GM12878 (cell line): ENCODE results near the gene ZSCAN20. TPM values are rescaled to one million over a fixed set of nuclear protein-coding genes. Genes with fewer than 3 reads are reported as not detected.

ENCODE experiments used
- EGR1 ChIP-seq, 2 experiments: IDR thresholded peaks; 1 replicate in 1 of 2; 2 replicates in 1 of 2; pipeline ENCODE4 v1.6.1; 2011 to 2012; ENCODE audit warnings: low read depth in 2 of 2, low read length in 2 of 2, borderline replicate concordance in 1 of 2, mild to moderate bottlenecking in 1 of 2, moderate library complexity in 1 of 2
- IKZF1 ChIP-seq: fragments of 450-650 bp; conservative IDR thresholded peaks from 2 replicates; pipeline ENCODE4 v1.6.1; 2017; ENCODE audit warnings: antibody characterized with exemption, mild to moderate bottlenecking
- IRF4 ChIP-seq: IDR thresholded peaks from 2 replicates; pipeline ENCODE4 v1.6.1; 2011; ENCODE audit warnings: low read depth, low read length
- LARP7 ChIP-seq: fragments of 450-650 bp; IDR thresholded peaks from 2 replicates; pipeline ENCODE4 v1.6.1; 2017; ENCODE audit warnings: mild to moderate bottlenecking
- MTA3 ChIP-seq: IDR thresholded peaks from 2 replicates; pipeline ENCODE4 v1.6.1; 2012; ENCODE audit warnings: low read length, inconsistent platforms, borderline replicate concordance
- NFYB ChIP-seq: IDR thresholded peaks from 2 replicates; pipeline ENCODE4 v1.6.1; 2011; ENCODE audit warnings: low read depth, mild to moderate bottlenecking, low read length, improper control_type of control experiment, moderate library complexity; ENCODE audit not compliant: insufficient read depth
- PAX5 ChIP-seq: IDR thresholded peaks from 2 replicates; pipeline ENCODE4 v1.6.1; 2011; ENCODE audit warnings: low read depth, low read length, borderline replicate concordance
- POU2F2 ChIP-seq: IDR thresholded peaks from 3 replicates; pipeline ENCODE4 v1.6.1; 2011; ENCODE audit warnings: low read depth, mild to moderate bottlenecking, low read length, borderline replicate concordance
- SMC3 ChIP-seq: IDR thresholded peaks from 2 replicates; pipeline ENCODE4 v1.6.1; 2011; ENCODE audit warnings: low read length, improper control_type of control experiment, borderline replicate concordance
- TAF1 ChIP-seq: IDR thresholded peaks from 2 replicates; pipeline ENCODE4 v1.6.1; 2011; ENCODE audit warnings: mild to moderate bottlenecking, low read depth, low read length, borderline replicate concordance
- USF2 ChIP-seq: IDR thresholded peaks from 2 replicates; pipeline ENCODE4 v1.6.1; 2011; ENCODE audit warnings: low read depth, low read length, improper control_type of control experiment, borderline replicate concordance
- polyA plus RNA-seq, 11 experiments: library from polyadenylated mRNA; depleted of rRNA in 4 of 11; unstranded in 6 of 11; stranded (reverse) in 5 of 11; fragments of >200 nt; fragmentation: Nextera tagmentation in 4 of 11; fragmentation: Illumina TruSeq in 1 of 11; extraction: Ambion mirVana in 4 of 11; extraction: Trizol in 1 of 11; gene quantifications; 1 replicate in 1 of 11; 2 replicates in 10 of 11; pipeline versions ENCODE4 v1.2.1 to v1.2.3, GENCODE V29; 2011 to 2016; ENCODE audit warnings: inconsistent platforms in 2 of 11, missing spikeins in 2 of 11, low read depth in 1 of 11
- total RNA-seq, 4 experiments: library from RNA; depleted of rRNA in 3 of 4; stranded (reverse); fragments of >200 nt in 3 of 4; fragmentation: Illumina TruSeq in 1 of 4; extraction: Trizol in 1 of 4; gene quantifications; 2 replicates each; pipeline versions ENCODE4 v1.2.1 to v1.2.3, GENCODE V29; 2013 to 2021
- TF ChIP-seq, protein P1 (sequence below): IDR thresholded peaks from 2 replicates; pipeline ENCODE4 v1.6.1; 2012; ENCODE audit warnings: low read depth, low read length, improper control_type of control experiment

The ZSCAN20 gene
- total and polyA plus RNA-seq, 10 of the 15 experiments (the other 5 are each of a cell fraction or from before 2014, with no cell fraction given): 0.35 to 5.1 (median 2.4) TPM

- TF ChIP-seq USF2 (peak; percentile 75), EGR1 (IDR thresholded peaks at IDR 0.05; ENCODE audit: borderline replicate concordance in 1 of 2, low read depth in 2 of 2, low read length in 2 of 2) (peak in 1 of 2 experiments; percentile 26; a peak in 1 of 3 replicates), POU2F2 (peak; percentile 88; the same call in 2 of the 3 replicates), SMC3 (no peak), LARP7 (peak; percentile 58; the same call in 1 of the 2 replicates), MTA3 (no peak), IRF4 (no peak), PAX5 (peak; percentile 10; the same call in 1 of the 2 replicates), NFYB (0 out of 2 replicates have a peak, but pooled peaks have one; percentile 25), IKZF1 (peak; percentile 52; the same call in 1 of the 2 replicates), TAF1 (no peak)
- TF ChIP-seq, protein P1, sequence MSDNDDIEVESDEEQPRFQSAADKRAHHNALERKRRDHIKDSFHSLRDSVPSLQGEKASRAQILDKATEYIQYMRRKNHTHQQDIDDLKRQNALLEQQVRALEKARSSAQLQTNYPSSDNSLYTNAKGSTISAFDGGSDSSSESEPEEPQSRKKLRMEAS: peak; percentile 68; the same call in 1 of the 2 replicates
Measured at GRCh38 chr1:33430692-33431593, 41.5 kb upstream of the ZSCAN20 start, which contains the start of gene PHC2 (continued).
